ENCODE data around the gene ADGRA3. TPM values are rescaled to one million over a fixed set of nuclear protein-coding genes. Genes with fewer than 3 reads are reported as not detected.

Gene ADGRA3
- total RNA-seq, 6 donors from 2014 or later: 9.2 to 32.7 (median 17.2) TPM

DNA sequence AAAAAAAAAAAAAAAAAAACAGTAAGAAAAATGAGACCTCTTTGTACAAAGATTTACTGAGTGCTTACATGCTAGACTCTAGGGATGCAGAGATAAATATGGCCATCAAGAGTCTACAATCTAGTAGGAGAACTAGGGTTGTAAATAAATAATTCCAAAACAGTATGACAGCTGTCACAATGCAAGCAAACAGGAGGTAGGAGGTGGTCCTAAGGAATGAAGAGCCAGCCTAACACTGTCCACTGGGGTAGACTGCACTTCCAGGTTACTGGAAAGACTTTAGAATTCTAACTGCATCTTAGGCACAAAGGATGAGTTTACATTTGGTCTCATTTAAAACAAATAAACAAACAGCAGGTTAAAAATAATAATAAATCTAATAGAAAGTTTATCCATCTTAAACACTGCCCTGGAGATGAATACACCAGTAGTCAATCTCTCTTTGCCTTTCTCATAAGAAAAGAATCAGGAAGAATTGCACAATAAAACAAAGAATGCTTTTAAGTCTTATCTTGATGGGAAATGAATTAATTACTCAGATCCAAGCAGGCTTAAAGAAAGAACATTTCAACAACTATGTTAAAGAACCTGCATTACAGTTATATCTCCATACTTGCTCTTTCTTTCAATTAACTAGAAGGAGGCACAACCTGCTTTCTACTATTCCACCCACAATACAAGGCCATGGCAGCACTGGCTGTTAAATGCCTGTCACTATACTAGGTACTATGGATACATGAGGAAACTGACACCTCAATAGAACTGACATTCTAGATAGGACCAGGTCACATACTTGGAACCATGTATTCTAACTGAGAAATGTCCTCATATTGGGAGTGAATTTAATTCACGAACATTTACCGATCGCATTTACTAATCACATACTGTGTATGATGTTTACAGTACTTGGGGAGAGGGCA, 12.7 kb downstream of the ADGRA3 start:
- peaks cover 5 to 27% (median 13%) of the 10 kb centered on the region in 4 donors for H3K4me1 ChIP-seq
- no peak overlapping the region for H3K27ac ChIP-seq
- TF ChIP-seq POLR2A (IDR thresholded peaks at IDR 0.05) (no peak), EP300 (IDR thresholded peaks at IDR 0.05) (peak in 1 of 4 donors; percentile 17)
- DNase-seq (no peak), ATAC-seq (ENCODE audit: low FRiP score in 2 of 2) (no peak)
- H3K9me3 ChIP-seq: no peaks in the 10 kb centered on the region
- H3K27me3 ChIP-seq: no peaks in the 10 kb centered on the region
- WGBS, 2 donors: 96 to 98% methylated on average over 3 of the region's 3 CpGs
- H3K4me3 ChIP-seq: no peak overlapping the region
- no peaks in the 10 kb centered on the region for H3K36me3 ChIP-seq

DNA sequence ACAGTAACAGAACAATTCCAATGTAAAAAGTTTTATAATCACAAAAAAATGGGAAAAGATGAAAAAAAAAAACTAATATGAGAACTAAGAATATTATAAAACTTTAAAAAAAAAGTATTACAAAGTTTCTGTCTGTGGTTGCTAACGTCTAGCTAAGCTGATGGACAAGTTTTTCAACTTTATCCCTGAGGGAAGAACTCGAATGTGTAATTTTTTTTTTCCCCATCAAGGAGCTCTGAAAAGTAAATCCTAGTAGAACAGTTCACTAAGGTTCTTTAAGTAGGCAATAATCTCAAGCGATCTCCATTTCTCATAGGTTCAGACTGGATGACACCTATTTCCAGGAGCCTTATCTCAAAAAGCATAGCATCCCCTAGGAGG, 14.2 kb downstream of the ADGRA3 start:
- H3K36me3 ChIP-seq: no peaks in the 10 kb centered on the region
- no peaks in the 10 kb centered on the region for H3K9me3 ChIP-seq
- H3K27ac ChIP-seq: no peak overlapping the region
- TF ChIP-seq POLR2A (IDR thresholded peaks at IDR 0.05) (no peak), POLR2AphosphoS5 (IDR thresholded peaks at IDR 0.05) (no peak), EP300 (IDR thresholded peaks at IDR 0.05) (no peak)
- TF ChIP-seq, protein P1, sequence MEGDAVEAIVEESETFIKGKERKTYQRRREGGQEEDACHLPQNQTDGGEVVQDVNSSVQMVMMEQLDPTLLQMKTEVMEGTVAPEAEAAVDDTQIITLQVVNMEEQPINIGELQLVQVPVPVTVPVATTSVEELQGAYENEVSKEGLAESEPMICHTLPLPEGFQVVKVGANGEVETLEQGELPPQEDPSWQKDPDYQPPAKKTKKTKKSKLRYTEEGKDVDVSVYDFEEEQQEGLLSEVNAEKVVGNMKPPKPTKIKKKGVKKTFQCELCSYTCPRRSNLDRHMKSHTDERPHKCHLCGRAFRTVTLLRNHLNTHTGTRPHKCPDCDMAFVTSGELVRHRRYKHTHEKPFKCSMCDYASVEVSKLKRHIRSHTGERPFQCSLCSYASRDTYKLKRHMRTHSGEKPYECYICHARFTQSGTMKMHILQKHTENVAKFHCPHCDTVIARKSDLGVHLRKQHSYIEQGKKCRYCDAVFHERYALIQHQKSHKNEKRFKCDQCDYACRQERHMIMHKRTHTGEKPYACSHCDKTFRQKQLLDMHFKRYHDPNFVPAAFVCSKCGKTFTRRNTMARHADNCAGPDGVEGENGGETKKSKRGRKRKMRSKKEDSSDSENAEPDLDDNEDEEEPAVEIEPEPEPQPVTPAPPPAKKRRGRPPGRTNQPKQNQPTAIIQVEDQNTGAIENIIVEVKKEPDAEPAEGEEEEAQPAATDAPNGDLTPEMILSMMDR (IDR thresholded peaks at IDR 0.05): no peak
- no peaks in the 10 kb centered on the region for H3K27me3 ChIP-seq
- DNase-seq (no peak), ATAC-seq (ENCODE audit: low FRiP score in 2 of 2) (no peak)
- H3K4me3 ChIP-seq: no peak overlapping the region
- 47 to 50% methylated on average over 3 of the region's 3 CpGs for WGBS, 2 donors
- peaks cover 5 to 27% (median 10%) of the 10 kb centered on the region in 4 donors for H3K4me1 ChIP-seq

DNA sequence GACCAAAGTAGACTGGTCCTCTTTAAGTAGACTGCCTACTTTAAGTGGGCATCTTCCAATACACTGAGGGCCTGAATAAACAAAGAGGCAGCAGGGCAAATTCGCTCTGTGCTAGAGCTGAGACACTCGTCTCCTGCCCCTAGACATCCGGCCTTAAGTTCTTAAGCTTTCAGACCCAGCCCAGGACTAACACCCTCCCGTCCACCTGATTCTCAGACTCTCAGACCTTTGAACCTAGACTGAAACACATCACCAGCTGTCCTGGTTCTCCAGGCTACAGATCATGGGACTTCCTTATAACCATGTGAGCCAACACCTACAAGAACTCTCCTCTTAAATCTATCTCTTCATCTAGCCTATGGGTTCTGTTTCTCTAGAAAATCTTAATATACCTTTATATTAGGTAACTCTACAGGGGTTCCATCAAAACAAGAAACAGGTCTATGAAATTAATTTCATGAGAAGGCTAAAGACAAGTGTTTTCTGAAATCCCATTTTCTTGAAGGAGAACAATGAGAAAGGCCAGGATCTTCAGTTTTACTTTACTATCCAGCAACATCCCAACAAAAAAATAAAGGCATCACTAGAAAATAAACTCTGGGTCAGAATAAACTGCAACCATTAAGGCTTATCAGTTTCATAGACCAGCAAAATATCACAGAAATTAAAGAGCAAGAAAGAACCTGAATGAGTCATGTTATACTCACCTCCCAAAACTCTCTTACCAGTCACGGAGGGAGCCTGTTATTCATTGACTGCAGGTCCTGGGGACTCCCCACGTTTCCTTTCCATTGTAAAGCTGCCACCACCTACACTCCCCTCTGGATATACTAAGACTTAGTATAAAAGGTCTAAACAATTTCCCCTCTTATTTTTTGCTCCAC, 14.8 kb downstream of the ADGRA3 start:
- no peak overlapping the region for H3K4me3 ChIP-seq
- WGBS, 2 donors: 58 to 74% methylated on average over 6 of the region's 6 CpGs
- ATAC-seq (ENCODE audit: low FRiP score in 2 of 2): peak in 1 of 2 donors; percentile 29

DNA sequence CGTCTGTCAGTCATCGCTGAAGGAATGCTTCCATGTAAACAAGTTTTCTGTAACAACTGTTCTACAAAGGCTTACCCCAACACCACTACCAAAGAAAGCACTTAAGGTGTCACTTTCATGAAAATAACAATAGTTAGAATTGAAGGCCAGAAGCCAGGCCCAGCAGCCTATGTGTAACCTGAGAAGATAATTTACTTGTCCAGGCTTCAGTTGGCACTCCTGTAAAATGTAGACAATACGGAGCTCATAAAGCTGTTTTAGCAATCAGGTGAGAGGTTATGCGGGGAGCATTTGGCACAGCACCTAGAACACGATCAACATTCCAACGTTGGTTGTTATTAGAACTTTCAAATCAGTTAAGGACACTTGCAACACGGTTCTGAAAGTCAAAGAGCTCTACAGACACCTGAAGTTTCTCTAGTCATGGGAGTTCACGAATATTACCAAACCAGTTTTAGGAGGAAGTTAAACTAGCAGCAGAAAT, 15.7 kb downstream of the ADGRA3 start:
- peak in 1 of 2 donors; percentile 63 for DNase-seq
- Histone ChIP-seq H3K9me3 (no peaks in the 10 kb centered on the region), H3K36me3 (no peaks in the 10 kb centered on the region), H3K27ac (peak overlapping the region in 3 of 4 donors; percentile 35 to 72 (median 57)), H3K4me3 (no peak overlapping the region), H3K4me1 (peaks cover 5 to 27% (median 10%) of the 10 kb centered on the region in 4 donors), H3K27me3 (no peaks in the 10 kb centered on the region)
- no peak for TF ChIP-seq POLR2A (IDR thresholded peaks at IDR 0.05)
- no peak for TF ChIP-seq POLR2AphosphoS5 (IDR thresholded peaks at IDR 0.05)
- TF ChIP-seq, protein P1 (IDR thresholded peaks at IDR 0.05): no peak
- peak in 1 of 4 donors; percentile 69 for TF ChIP-seq EP300 (IDR thresholded peaks at IDR 0.05)
- peak in 1 of 2 donors; percentile 29 for ATAC-seq (ENCODE audit: low FRiP score in 2 of 2)
- WGBS, 2 donors: 59% methylated on average over 8 of the region's 8 CpGs

More for the DNA sequence above, 14.8 kb downstream of the ADGRA3 start:
- H3K9me3 ChIP-seq: no peaks in the 10 kb centered on the region
- DNase-seq: peak in 1 of 2 donors; percentile 44
- peaks cover 5 to 27% (median 10%) of the 10 kb centered on the region in 4 donors for H3K4me1 ChIP-seq
- no peaks in the 10 kb centered on the region for H3K36me3 ChIP-seq
- H3K27me3 ChIP-seq: no peaks in the 10 kb centered on the region
- TF ChIP-seq POLR2A (IDR thresholded peaks at IDR 0.05) (no peak), POLR2AphosphoS5 (IDR thresholded peaks at IDR 0.05) (no peak), EP300 (IDR thresholded peaks at IDR 0.05) (no peak)
- TF ChIP-seq, protein P1 (IDR thresholded peaks at IDR 0.05): no peak
- H3K27ac ChIP-seq: peak overlapping the region in 3 of 4 donors; percentile 35 to 72 (median 57)

DNA sequence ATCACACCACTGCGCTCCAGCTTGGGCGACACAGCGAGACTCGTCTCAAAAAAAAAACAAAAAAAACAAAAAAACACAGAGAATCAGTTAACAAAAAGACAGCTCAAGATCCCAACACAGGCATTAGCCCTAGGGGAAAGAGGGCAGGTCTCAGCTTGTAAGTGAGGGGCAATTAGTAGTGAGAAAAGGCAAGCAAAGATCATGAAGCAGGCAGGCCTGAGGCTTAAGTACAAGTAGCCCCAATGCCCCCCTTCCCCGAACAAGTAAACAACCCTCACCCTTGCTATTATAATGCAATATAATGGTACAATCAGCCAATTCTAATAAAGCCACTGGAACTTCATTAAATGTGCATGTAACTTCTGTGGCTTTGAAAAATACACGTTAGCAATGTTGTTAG, 17.0 kb downstream of the ADGRA3 start:
- DNase-seq (no peak), ATAC-seq (ENCODE audit: low FRiP score in 2 of 2) (no peak)
- peaks cover 5 to 27% (median 10%) of the 10 kb centered on the region in 4 donors for H3K4me1 ChIP-seq
- no peak overlapping the region for H3K4me3 ChIP-seq
- H3K36me3 ChIP-seq: no peaks in the 10 kb centered on the region
- WGBS, 2 donors: 75 to 77% methylated on average over 6 of the region's 6 CpGs
- H3K27me3 ChIP-seq: no peaks in the 10 kb centered on the region
- H3K9me3 ChIP-seq: no peaks in the 10 kb centered on the region
- TF ChIP-seq, protein P1 (IDR thresholded peaks at IDR 0.05): no peak
- TF ChIP-seq POLR2AphosphoS5 (IDR thresholded peaks at IDR 0.05) (no peak), EP300 (IDR thresholded peaks at IDR 0.05) (no peak), POLR2A (IDR thresholded peaks at IDR 0.05) (no peak)
- no peak overlapping the region for H3K27ac ChIP-seq

Data from upper lobe of left lung (tissue), 6 donors.